NT2/D1 (cell line): ENCODE data around the gene GYPE.
"Not testable (repeated sequence)": the region's sequence is repeated elsewhere in the genome, so short reads cannot be mapped to it uniquely, and the experiment has no call there.

Experiments
- SUZ12 ChIP-seq: IDR thresholded peaks from 2 replicates; pipeline ENCODE4 v1.6.1; 2011; ENCODE audit not compliant: insufficient read length, insufficient read depth; ENCODE audit errors: extremely low read depth
- YY1 ChIP-seq: IDR thresholded peaks from 2 replicates; pipeline ENCODE4 v1.6.1; 2011; ENCODE audit not compliant: insufficient read length, insufficient read depth
- ZNF274 ChIP-seq: IDR thresholded peaks from 2 replicates; pipeline ENCODE4 v1.6.1; 2011; ENCODE audit warnings: mild to moderate bottlenecking, low read depth, low read length

GRCh38 chr4:143916485-143916884, 11.1 kb upstream of the GYPE start:
- TF ChIP-seq YY1, SUZ12, ZNF274: not testable (repeated sequence)
